Activated T-helper 2 cell treated with anti-CD3 and anti-CD28 coated beads, Interferon-gamma antibody, Interleukin-2, Interleukin-4, amounts not matched to agents 10 μg/mL and 5 μg/mL and 100 μg/mL, durations not matched to agents 14 hours and 24 hours and 36 hours (primary cell): ENCODE results near the gene HMCN1. TPM values are rescaled to one million over a fixed set of nuclear protein-coding genes. Genes with fewer than 3 reads are reported as not detected.

Source experiments
- DNase-seq: peaks from one replicate; pipeline ENCODE4 v3.0.0; 2021; ENCODE audit warnings: low spot score
- H3K27ac Mint-ChIP-seq: one replicate; pipeline ENCODE4 v1.8.0; 2021; ENCODE audit warnings: mixed read lengths
- H3K27me3 Mint-ChIP-seq: one replicate; pipeline ENCODE4 v1.8.0; 2021; ENCODE audit warnings: low read depth, mixed read lengths
- H3K36me3 Mint-ChIP-seq: one replicate; pipeline ENCODE4 v1.8.0; 2021; ENCODE audit warnings: low read depth, mixed read lengths
- H3K4me1 Mint-ChIP-seq: one replicate; pipeline ENCODE4 v1.8.0; 2021; ENCODE audit warnings: low read depth, mixed read lengths
- H3K4me3 Mint-ChIP-seq: one replicate; pipeline ENCODE4 v1.8.0; 2021; ENCODE audit warnings: low read depth, mild to moderate bottlenecking, moderate library complexity, mixed read lengths
- H3K9me3 Mint-ChIP-seq: one replicate; pipeline ENCODE4 v1.8.0; 2021; ENCODE audit warnings: mixed read lengths
- intact Hi-C: fragments of 100-400 bp; cut with micrococcal nuclease; formaldehyde crosslinking; loops from one replicate; pipeline ENCODE4 v1.15.1; 2023
- total RNA-seq: library from RNA; stranded (reverse); gene quantifications from 2 replicates; pipeline ENCODE4 v1.2.3, GENCODE V29; 2022

HMCN1 gene
- total RNA-seq, 1 donor from 2014 or later: 0.18 TPM

DNA sequence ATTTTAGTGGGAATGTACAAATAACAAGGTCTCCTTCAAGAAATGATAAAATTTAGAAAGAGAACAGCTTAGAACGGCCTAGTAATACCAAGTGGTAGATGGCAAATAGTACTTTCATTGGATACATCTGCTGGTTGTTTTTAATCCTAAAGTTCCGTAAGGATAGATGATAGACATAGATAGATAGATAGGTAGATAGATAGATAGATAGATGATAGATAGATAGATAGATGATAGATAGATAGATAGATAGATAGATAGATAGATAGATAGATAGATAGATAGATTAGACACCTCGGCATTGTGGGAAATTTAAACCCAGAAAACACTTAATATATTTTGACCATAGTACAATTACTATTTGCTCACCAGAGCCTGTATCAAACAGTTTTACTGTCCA lies 352.4 kb downstream of the HMCN1 start:
- Mint-ChIP-seq H3K36me3 (no peaks in the 10 kb centered on the region), H3K27ac (no peak overlapping the region), H3K4me1 (no peaks in the 10 kb centered on the region), H3K9me3 (no peaks in the 10 kb centered on the region), H3K4me3 (no peak overlapping the region), H3K27me3 (no peaks in the 10 kb centered on the region)
- no peak for DNase-seq
- intact Hi-C loops: no loop called here

DNA sequence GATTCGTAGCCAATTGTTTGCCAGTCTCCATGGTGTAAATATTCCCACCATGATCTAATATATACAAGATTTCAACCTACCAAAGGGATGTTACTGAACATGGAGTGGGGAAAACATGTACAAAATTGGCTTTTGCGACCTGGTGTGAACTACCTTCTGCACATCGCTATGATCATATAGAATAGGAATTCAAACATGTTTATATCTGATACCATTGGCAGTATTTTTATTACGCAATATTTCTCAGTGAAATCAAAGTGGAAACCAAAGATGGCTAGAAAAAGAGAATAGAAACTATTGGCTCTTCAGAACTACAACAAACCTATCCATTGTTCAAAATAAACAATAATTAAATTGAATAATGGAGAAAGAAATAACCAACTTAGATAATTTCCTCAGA lies 355.7 kb downstream of the HMCN1 start:
- DNase-seq: no peak
- Mint-ChIP-seq H3K9me3 (no peaks in the 10 kb centered on the region), H3K4me3 (no peak overlapping the region), H3K27ac (no peak overlapping the region), H3K4me1 (no peaks in the 10 kb centered on the region), H3K36me3 (no peaks in the 10 kb centered on the region), H3K27me3 (no peaks in the 10 kb centered on the region)
- intact Hi-C loops: no loop called here

GRCh38 chr1:186091222-186091720 lies 357.1 kb downstream of the HMCN1 start:
- Mint-ChIP-seq H3K27ac (no peak overlapping the region), H3K27me3 (no peaks in the 10 kb centered on the region), H3K9me3 (no peaks in the 10 kb centered on the region), H3K36me3 (no peaks in the 10 kb centered on the region), H3K4me1 (no peaks in the 10 kb centered on the region), H3K4me3 (no peak overlapping the region)
- intact Hi-C loops: no loop called here
- DNase-seq: no peak

GRCh38 chr1:186093437-186093836 lies 359.2 kb downstream of the HMCN1 start:
- no peak overlapping the region for H3K27ac Mint-ChIP-seq
- H3K9me3 Mint-ChIP-seq: no peaks in the 10 kb centered on the region
- no peaks in the 10 kb centered on the region for H3K4me1 Mint-ChIP-seq
- H3K27me3 Mint-ChIP-seq: no peaks in the 10 kb centered on the region
- no peaks in the 10 kb centered on the region for H3K36me3 Mint-ChIP-seq
- H3K4me3 Mint-ChIP-seq: no peak overlapping the region
- DNase-seq: no peak
- intact Hi-C loops: no loop called here

DNA sequence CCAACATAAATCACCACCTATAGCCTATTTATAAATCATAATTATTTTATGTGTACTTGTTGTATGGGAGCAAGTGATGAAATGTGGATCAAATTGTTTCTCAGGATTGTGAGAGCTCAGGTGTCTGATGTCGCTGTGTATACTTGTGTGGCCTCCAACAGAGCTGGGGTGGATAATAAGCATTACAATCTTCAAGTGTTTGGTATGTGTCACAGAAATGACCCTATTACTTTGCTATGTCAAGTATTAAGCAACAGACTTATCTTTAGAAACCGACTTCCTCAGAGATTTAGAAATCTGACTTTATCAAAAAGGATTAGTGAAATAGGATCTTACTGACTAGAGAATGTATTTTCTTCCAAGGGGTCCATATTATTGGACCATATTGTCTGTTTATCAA lies 360.0 kb downstream of the HMCN1 start:
- Mint-ChIP-seq H3K27ac (no peak overlapping the region), H3K4me1 (no peaks in the 10 kb centered on the region), H3K4me3 (no peak overlapping the region), H3K27me3 (no peaks in the 10 kb centered on the region), H3K36me3 (no peaks in the 10 kb centered on the region), H3K9me3 (no peaks in the 10 kb centered on the region)
- DNase-seq: no peak
- intact Hi-C loops: no loop called here

GRCh38 chr1:186099336-186100104 lies 365.3 kb downstream of the HMCN1 start:
- Mint-ChIP-seq H3K9me3 (no peaks in the 10 kb centered on the region), H3K36me3 (no peaks in the 10 kb centered on the region), H3K4me3 (no peak overlapping the region), H3K27me3 (peaks cover 6% of the 10 kb centered on the region), H3K4me1 (no peaks in the 10 kb centered on the region), H3K27ac (no peak overlapping the region)
- intact Hi-C loops: no loop called here
- no peak for DNase-seq

DNA sequence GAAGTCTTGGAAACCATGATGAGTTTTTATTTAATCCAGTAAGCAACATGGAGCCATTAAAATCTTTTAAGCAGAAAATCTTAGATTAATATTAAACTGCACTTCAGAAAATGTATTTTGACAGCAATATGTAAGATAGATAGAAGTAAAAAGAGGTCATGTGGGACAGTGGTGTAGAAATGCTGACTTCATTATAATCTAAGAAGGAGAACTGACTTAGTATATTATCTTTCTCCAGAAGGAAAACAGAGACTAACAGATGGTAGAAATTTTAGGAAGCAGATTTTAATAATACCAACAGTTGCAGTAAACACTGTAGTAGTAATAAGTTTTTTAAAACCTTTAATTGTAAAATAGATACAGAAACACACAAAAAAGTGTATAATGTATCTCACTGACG lies 367.9 kb downstream of the HMCN1 start:
- peaks cover 6% of the 10 kb centered on the region for H3K27me3 Mint-ChIP-seq
- H3K36me3 Mint-ChIP-seq: no peaks in the 10 kb centered on the region
- no peak overlapping the region for H3K4me3 Mint-ChIP-seq
- no peak overlapping the region for H3K27ac Mint-ChIP-seq
- no peak for DNase-seq
- H3K9me3 Mint-ChIP-seq: no peaks in the 10 kb centered on the region
- no peaks in the 10 kb centered on the region for H3K4me1 Mint-ChIP-seq
- intact Hi-C loops: no loop called here

DNA sequence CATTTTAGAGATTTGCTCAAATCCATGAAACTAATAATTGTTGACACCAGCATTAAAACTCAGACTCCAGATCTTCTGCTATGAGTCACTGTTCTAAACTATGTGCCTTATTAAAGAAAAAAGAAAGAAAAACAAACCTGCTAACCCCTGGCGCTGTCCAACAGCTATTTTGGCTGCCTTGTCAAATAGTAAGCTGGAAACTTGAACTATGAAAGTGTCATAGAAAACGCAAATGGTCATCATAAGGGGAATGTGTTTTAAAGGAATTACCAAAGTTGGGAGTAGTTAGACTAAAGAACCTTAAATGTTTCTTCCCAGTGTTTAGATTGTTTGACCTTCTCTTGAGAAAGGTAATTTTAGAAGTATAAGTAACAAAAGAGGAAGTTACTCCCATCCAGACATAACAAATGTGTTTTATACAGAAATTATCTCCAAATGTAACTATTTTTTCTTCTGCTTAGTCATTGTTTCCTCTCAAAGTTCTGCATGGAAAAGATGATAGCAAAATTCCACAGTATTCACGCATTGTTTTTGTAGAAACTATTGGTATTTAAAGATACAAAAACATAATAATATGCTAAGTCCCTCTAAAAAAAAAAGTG lies 368.5 kb downstream of the HMCN1 start:
- no peaks in the 10 kb centered on the region for H3K9me3 Mint-ChIP-seq
- H3K4me1 Mint-ChIP-seq: no peaks in the 10 kb centered on the region
- no peak for DNase-seq
- no peaks in the 10 kb centered on the region for H3K36me3 Mint-ChIP-seq
- H3K27me3 Mint-ChIP-seq: peaks cover 6% of the 10 kb centered on the region
- no peak overlapping the region for H3K27ac Mint-ChIP-seq
- intact Hi-C loops: no loop called here
- H3K4me3 Mint-ChIP-seq: no peak overlapping the region

DNA sequence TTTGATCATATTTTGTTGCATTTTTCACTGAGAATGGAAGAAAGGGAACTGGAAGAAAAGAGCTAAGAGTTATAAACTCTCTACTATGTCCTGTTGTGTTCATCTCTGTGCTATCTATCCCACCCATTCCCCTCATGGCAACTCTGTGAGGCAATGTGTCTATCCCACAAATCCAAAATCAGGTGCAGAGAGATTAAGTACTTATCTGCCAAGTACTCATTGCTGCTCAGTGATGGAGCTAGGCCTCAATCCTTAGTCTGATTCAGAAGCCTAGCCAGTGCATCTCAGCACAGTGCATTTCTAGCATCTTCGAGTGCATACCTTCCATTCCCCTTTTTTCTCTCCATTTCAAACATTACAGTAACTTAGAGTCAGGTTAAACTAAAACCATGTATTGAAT lies 370.3 kb downstream of the HMCN1 start:
- H3K4me3 Mint-ChIP-seq: no peak overlapping the region
- H3K27me3 Mint-ChIP-seq: peaks cover 5% of the 10 kb centered on the region
- DNase-seq: no peak
- intact Hi-C loops: no loop called here
- H3K9me3 Mint-ChIP-seq: no peaks in the 10 kb centered on the region
- no peaks in the 10 kb centered on the region for H3K36me3 Mint-ChIP-seq
- no peaks in the 10 kb centered on the region for H3K4me1 Mint-ChIP-seq
- no peak overlapping the region for H3K27ac Mint-ChIP-seq

DNA sequence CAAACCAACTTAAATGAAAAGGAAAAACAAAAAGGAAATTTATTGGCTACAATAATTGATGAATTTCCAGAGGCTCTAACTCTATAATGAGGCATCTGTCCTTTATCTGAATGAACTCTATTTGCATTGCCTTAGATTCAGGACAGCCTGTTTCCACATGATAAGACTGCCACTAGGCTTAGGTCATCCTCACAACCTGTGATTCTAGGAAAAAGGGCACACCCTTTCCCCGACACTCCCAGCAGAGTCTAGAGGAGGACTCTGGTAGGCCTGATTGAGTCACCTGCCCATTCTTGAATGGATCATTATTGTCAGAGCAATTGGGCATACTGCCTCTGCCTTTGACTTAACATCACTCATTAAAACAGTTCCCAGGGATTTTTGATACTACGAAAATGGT lies 378.1 kb downstream of the HMCN1 start:
- H3K4me1 Mint-ChIP-seq: no peaks in the 10 kb centered on the region
- no peak for DNase-seq
- no peaks in the 10 kb centered on the region for H3K27me3 Mint-ChIP-seq
- no peaks in the 10 kb centered on the region for H3K36me3 Mint-ChIP-seq
- H3K27ac Mint-ChIP-seq: no peak overlapping the region
- H3K4me3 Mint-ChIP-seq: no peak overlapping the region
- no peaks in the 10 kb centered on the region for H3K9me3 Mint-ChIP-seq
- intact Hi-C loops: no loop called here

GRCh38 chr1:186113461-186113860 lies 379.3 kb downstream of the HMCN1 start:
- intact Hi-C loops: no loop called here
- Mint-ChIP-seq H3K9me3 (no peaks in the 10 kb centered on the region), H3K27me3 (no peaks in the 10 kb centered on the region), H3K27ac (no peak overlapping the region), H3K4me3 (no peak overlapping the region), H3K4me1 (no peaks in the 10 kb centered on the region), H3K36me3 (no peaks in the 10 kb centered on the region)
- no peak for DNase-seq

GRCh38 chr1:186118724-186119123 lies 384.5 kb downstream of the HMCN1 start:
- no peak for DNase-seq
- Mint-ChIP-seq H3K36me3 (no peaks in the 10 kb centered on the region), H3K4me3 (no peak overlapping the region), H3K4me1 (no peaks in the 10 kb centered on the region), H3K27ac (no peak overlapping the region), H3K9me3 (no peaks in the 10 kb centered on the region), H3K27me3 (no peaks in the 10 kb centered on the region)
- intact Hi-C loops: no loop called here

DNA sequence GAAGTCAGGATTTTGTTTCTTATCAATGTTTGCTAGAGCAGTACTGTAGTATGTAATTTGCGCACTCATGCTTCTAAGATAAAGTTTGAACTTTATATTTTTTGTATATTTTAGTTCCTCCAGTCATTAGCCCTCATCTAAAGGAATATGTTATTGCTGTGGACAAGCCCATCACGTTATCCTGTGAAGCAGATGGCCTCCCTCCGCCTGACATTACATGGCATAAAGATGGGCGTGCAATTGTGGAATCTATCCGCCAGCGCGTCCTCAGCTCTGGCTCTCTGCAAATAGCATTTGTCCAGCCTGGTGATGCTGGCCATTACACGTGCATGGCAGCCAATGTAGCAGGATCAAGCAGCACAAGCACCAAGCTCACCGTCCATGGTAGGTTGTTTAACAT lies 388.6 kb downstream of the HMCN1 start:
- no peak overlapping the region for H3K27ac Mint-ChIP-seq
- H3K27me3 Mint-ChIP-seq: peaks cover 3% of the 10 kb centered on the region
- no peaks in the 10 kb centered on the region for H3K9me3 Mint-ChIP-seq
- DNase-seq: no peak
- H3K36me3 Mint-ChIP-seq: no peaks in the 10 kb centered on the region
- no peaks in the 10 kb centered on the region for H3K4me1 Mint-ChIP-seq
- intact Hi-C loops: no loop called here
- no peak overlapping the region for H3K4me3 Mint-ChIP-seq
